Measurements from ENCODE around the gene PCSK5.

Gene PCSK5

GRCh38 chr9:76143834-76144233 is 253.4 kb downstream of the PCSK5 start:
- Histone ChIP-seq H3K27me3 (ENCODE audit: insufficient read depth, insufficient read length) (no peaks in the 10 kb centered on the region), H3K4me1 (ENCODE audit: insufficient read depth, insufficient read length) (no peaks in the 10 kb centered on the region), H3K4me3 (ENCODE audit: insufficient read length, low read depth) (no peak overlapping the region), H3K9me3 (ENCODE audit: insufficient read depth, low read length) (no peaks in the 10 kb centered on the region), H3K9ac (ENCODE audit: insufficient read length, low read depth) (no peak overlapping the region), H3K36me3 (ENCODE audit: insufficient read depth, insufficient read length, low read length) (no peaks in the 10 kb centered on the region)
- TF ChIP-seq YY1 (IDR thresholded peaks at IDR 0.05; ENCODE audit: insufficient read depth, insufficient read length) (no peak), ZNF274 (IDR thresholded peaks at IDR 0.05; ENCODE audit: low read depth, low read length) (no peak), SUZ12 (IDR thresholded peaks at IDR 0.05; ENCODE audit: extremely low read depth, insufficient read depth, insufficient read length) (no peak)
- no peak for DNase-seq (ENCODE audit: low read depth, low spot score)

GRCh38 chr9:76150013-76150412 is 259.5 kb downstream of the PCSK5 start:
- Histone ChIP-seq H3K4me3 (ENCODE audit: insufficient read length, low read depth) (no peak overlapping the region), H3K9ac (ENCODE audit: insufficient read length, low read depth) (no peak overlapping the region), H3K9me3 (ENCODE audit: insufficient read depth, low read length) (no peaks in the 10 kb centered on the region), H3K36me3 (ENCODE audit: insufficient read depth, insufficient read length, low read length) (no peaks in the 10 kb centered on the region), H3K4me1 (ENCODE audit: insufficient read depth, insufficient read length) (no peaks in the 10 kb centered on the region), H3K27me3 (ENCODE audit: insufficient read depth, insufficient read length) (no peaks in the 10 kb centered on the region)
- DNase-seq (ENCODE audit: low read depth, low spot score) = no peak
- TF ChIP-seq YY1 (IDR thresholded peaks at IDR 0.05; ENCODE audit: insufficient read depth, insufficient read length) (no peak), ZNF274 (IDR thresholded peaks at IDR 0.05; ENCODE audit: low read depth, low read length) (no peak), SUZ12 (IDR thresholded peaks at IDR 0.05; ENCODE audit: extremely low read depth, insufficient read depth, insufficient read length) (no peak)

GRCh38 chr9:76151267-76151666 is 260.8 kb downstream of the PCSK5 start:
- Histone ChIP-seq H3K9me3 (ENCODE audit: insufficient read depth, low read length) (no peaks in the 10 kb centered on the region), H3K4me3 (ENCODE audit: insufficient read length, low read depth) (no peak overlapping the region), H3K9ac (ENCODE audit: insufficient read length, low read depth) (no peak overlapping the region), H3K36me3 (ENCODE audit: insufficient read depth, insufficient read length, low read length) (no peaks in the 10 kb centered on the region), H3K27me3 (ENCODE audit: insufficient read depth, insufficient read length) (no peaks in the 10 kb centered on the region), H3K4me1 (ENCODE audit: insufficient read depth, insufficient read length) (no peaks in the 10 kb centered on the region)
- no peak for TF ChIP-seq YY1 (IDR thresholded peaks at IDR 0.05; ENCODE audit: insufficient read depth, insufficient read length)
- TF ChIP-seq ZNF274 (IDR thresholded peaks at IDR 0.05; ENCODE audit: low read depth, low read length) = no peak
- no peak for DNase-seq (ENCODE audit: low read depth, low spot score)

- Histone ChIP-seq H3K4me1 (ENCODE audit: insufficient read depth, insufficient read length) (no peaks in the 10 kb centered on the region), H3K4me3 (ENCODE audit: insufficient read length, low read depth) (no peak overlapping the region), H3K36me3 (ENCODE audit: insufficient read depth, insufficient read length, low read length) (peaks cover 3% of the 10 kb centered on the region), H3K27me3 (ENCODE audit: insufficient read depth, insufficient read length) (no peaks in the 10 kb centered on the region), H3K9me3 (ENCODE audit: insufficient read depth, low read length) (no peaks in the 10 kb centered on the region), H3K9ac (ENCODE audit: insufficient read length, low read depth) (no peak overlapping the region)
- TF ChIP-seq SUZ12 (IDR thresholded peaks at IDR 0.05; ENCODE audit: extremely low read depth, insufficient read depth, insufficient read length) (no peak), YY1 (IDR thresholded peaks at IDR 0.05; ENCODE audit: insufficient read depth, insufficient read length) (no peak), ZNF274 (IDR thresholded peaks at IDR 0.05; ENCODE audit: low read depth, low read length) (no peak)
- no peak for DNase-seq (ENCODE audit: low read depth, low spot score)
These were observed 262.9 kb downstream of the PCSK5 start for GRCh38 chr9:76153339-76153738.

GRCh38 chr9:76153902-76154629 is 263.6 kb downstream of the PCSK5 start:
- H3K27me3 ChIP-seq (ENCODE audit: insufficient read depth, insufficient read length) = no peaks in the 10 kb centered on the region
- H3K36me3 ChIP-seq (ENCODE audit: insufficient read depth, insufficient read length, low read length) = peaks cover 7% of the 10 kb centered on the region
- TF ChIP-seq YY1 (IDR thresholded peaks at IDR 0.05; ENCODE audit: insufficient read depth, insufficient read length) (no peak), SUZ12 (IDR thresholded peaks at IDR 0.05; ENCODE audit: extremely low read depth, insufficient read depth, insufficient read length) (no peak), ZNF274 (IDR thresholded peaks at IDR 0.05; ENCODE audit: low read depth, low read length) (no peak)
- no peak overlapping the region for H3K9ac ChIP-seq (ENCODE audit: insufficient read length, low read depth)
- H3K4me1 ChIP-seq (ENCODE audit: insufficient read depth, insufficient read length) = no peaks in the 10 kb centered on the region
- DNase-seq (ENCODE audit: low read depth, low spot score) = no peak
- H3K4me3 ChIP-seq (ENCODE audit: insufficient read length, low read depth) = no peak overlapping the region
- no peaks in the 10 kb centered on the region for H3K9me3 ChIP-seq (ENCODE audit: insufficient read depth, low read length)

- Histone ChIP-seq H3K4me1 (ENCODE audit: insufficient read depth, insufficient read length) (no peaks in the 10 kb centered on the region), H3K9me3 (ENCODE audit: insufficient read depth, low read length) (no peaks in the 10 kb centered on the region), H3K36me3 (ENCODE audit: insufficient read depth, insufficient read length, low read length) (peaks cover 15% of the 10 kb centered on the region), H3K27me3 (ENCODE audit: insufficient read depth, insufficient read length) (no peaks in the 10 kb centered on the region), H3K9ac (ENCODE audit: insufficient read length, low read depth) (no peak overlapping the region), H3K4me3 (ENCODE audit: insufficient read length, low read depth) (no peak overlapping the region)
- TF ChIP-seq YY1 (IDR thresholded peaks at IDR 0.05; ENCODE audit: insufficient read depth, insufficient read length) (no peak), SUZ12 (IDR thresholded peaks at IDR 0.05; ENCODE audit: extremely low read depth, insufficient read depth, insufficient read length) (no peak), ZNF274 (IDR thresholded peaks at IDR 0.05; ENCODE audit: low read depth, low read length) (no peak)
- DNase-seq (ENCODE audit: low read depth, low spot score) = no peak
These were observed 264.9 kb downstream of the PCSK5 start for GRCh38 chr9:76155361-76155760.

- no peak for DNase-seq (ENCODE audit: low read depth, low spot score)
- H3K4me1 ChIP-seq (ENCODE audit: insufficient read depth, insufficient read length) = peaks cover 8% of the 10 kb centered on the region
- peaks cover 15% of the 10 kb centered on the region for H3K36me3 ChIP-seq (ENCODE audit: insufficient read depth, insufficient read length, low read length)
- H3K9me3 ChIP-seq (ENCODE audit: insufficient read depth, low read length) = no peaks in the 10 kb centered on the region
- H3K9ac ChIP-seq (ENCODE audit: insufficient read length, low read depth) = no peak overlapping the region
- no peaks in the 10 kb centered on the region for H3K27me3 ChIP-seq (ENCODE audit: insufficient read depth, insufficient read length)
- TF ChIP-seq SUZ12 (IDR thresholded peaks at IDR 0.05; ENCODE audit: extremely low read depth, insufficient read depth, insufficient read length) (no peak), ZNF274 (IDR thresholded peaks at IDR 0.05; ENCODE audit: low read depth, low read length) (no peak), YY1 (IDR thresholded peaks at IDR 0.05; ENCODE audit: insufficient read depth, insufficient read length) (no peak)
- H3K4me3 ChIP-seq (ENCODE audit: insufficient read length, low read depth) = no peak overlapping the region
These were observed 268.2 kb downstream of the PCSK5 start for GRCh38 chr9:76158713-76159112.
